ENCODE measurements around the gene SUPT3H. TPM values are rescaled to one million over a fixed set of nuclear protein-coding genes. Genes with fewer than 3 reads are reported as not detected.

Gene SUPT3H
- polyA plus RNA-seq, 1 donor (not counting 4 experiments of a cell fraction or from before 2014, with no cell fraction given), result 7.6 TPM

GRCh38 chr6:45424451-45424861 is 46.7 kb upstream of the SUPT3H start:
- peak overlapping the region; percentile 80 for H3K4me2 ChIP-seq (ENCODE audit: control insufficient read depth, extremely low read depth, insufficient read depth, low read depth, low read length)
- H3K4me3 ChIP-seq (ENCODE audit: control insufficient read depth in 2 of 3, extremely low read depth in 1 of 3, insufficient read depth in 2 of 3, low read depth in 1 of 3, low read length in 3 of 3), result no peak overlapping the region
- no peak overlapping the region for H3K27ac ChIP-seq (ENCODE audit: control insufficient read depth, insufficient read depth, low read length)
- no peaks in the 10 kb centered on the region for H3K9me3 ChIP-seq (ENCODE audit: control insufficient read depth, low read depth, low read length)
- H3K9ac ChIP-seq (ENCODE audit: control insufficient read depth, extremely low read depth, insufficient read depth, low read length), result no peak overlapping the region
- DNase-seq (ENCODE audit: low read depth, low spot score), result no peak
- H3K36me3 ChIP-seq (ENCODE audit: control insufficient read depth in 2 of 2, extremely low read depth in 1 of 2, insufficient read depth in 2 of 2, low read length in 2 of 2), result no peaks in the 10 kb centered on the region
- H2AFZ ChIP-seq (ENCODE audit: control insufficient read depth, low read length), result no peak overlapping the region
- TF ChIP-seq EZH2 (IDR thresholded peaks at IDR 0.05; ENCODE audit: low read length), result no peak
- TF ChIP-seq, protein P1, sequence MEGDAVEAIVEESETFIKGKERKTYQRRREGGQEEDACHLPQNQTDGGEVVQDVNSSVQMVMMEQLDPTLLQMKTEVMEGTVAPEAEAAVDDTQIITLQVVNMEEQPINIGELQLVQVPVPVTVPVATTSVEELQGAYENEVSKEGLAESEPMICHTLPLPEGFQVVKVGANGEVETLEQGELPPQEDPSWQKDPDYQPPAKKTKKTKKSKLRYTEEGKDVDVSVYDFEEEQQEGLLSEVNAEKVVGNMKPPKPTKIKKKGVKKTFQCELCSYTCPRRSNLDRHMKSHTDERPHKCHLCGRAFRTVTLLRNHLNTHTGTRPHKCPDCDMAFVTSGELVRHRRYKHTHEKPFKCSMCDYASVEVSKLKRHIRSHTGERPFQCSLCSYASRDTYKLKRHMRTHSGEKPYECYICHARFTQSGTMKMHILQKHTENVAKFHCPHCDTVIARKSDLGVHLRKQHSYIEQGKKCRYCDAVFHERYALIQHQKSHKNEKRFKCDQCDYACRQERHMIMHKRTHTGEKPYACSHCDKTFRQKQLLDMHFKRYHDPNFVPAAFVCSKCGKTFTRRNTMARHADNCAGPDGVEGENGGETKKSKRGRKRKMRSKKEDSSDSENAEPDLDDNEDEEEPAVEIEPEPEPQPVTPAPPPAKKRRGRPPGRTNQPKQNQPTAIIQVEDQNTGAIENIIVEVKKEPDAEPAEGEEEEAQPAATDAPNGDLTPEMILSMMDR (optimal IDR thresholded peaks at IDR 0.05 in 1 of 3, IDR thresholded peaks at IDR 0.05 in 1 of 3, conservative IDR thresholded peaks at IDR 0.05 in 1 of 3; ENCODE audit: extremely low read depth in 1 of 3, insufficient read depth in 2 of 3, low read length in 3 of 3), result no peak
- H3K79me2 ChIP-seq (ENCODE audit: control insufficient read depth, insufficient read depth, low read length), result no peaks in the 10 kb centered on the region
- FAIRE-seq, result peak; percentile 13
- peaks cover 9% of the 10 kb centered on the region for H3K27me3 ChIP-seq (ENCODE audit: control insufficient read depth, extremely low read depth, insufficient read depth, low read length)
- no peaks in the 10 kb centered on the region for H3K9me1 ChIP-seq (ENCODE audit: control insufficient read depth, extremely low read depth, insufficient read depth, low read length)
- no peaks in the 10 kb centered on the region for H4K20me1 ChIP-seq (ENCODE audit: control insufficient read depth, extremely low read depth, insufficient read depth, low read length)
- peaks cover 17% of the 10 kb centered on the region for H3K4me1 ChIP-seq (ENCODE audit: control insufficient read depth, extremely low read depth, insufficient read depth, low read length)
- dilution Hi-C loops (cut with MboI; ENCODE audit: extremely low pct_ligation_motif_present, low sequenced_read_pairs), result no loop called here

DNA sequence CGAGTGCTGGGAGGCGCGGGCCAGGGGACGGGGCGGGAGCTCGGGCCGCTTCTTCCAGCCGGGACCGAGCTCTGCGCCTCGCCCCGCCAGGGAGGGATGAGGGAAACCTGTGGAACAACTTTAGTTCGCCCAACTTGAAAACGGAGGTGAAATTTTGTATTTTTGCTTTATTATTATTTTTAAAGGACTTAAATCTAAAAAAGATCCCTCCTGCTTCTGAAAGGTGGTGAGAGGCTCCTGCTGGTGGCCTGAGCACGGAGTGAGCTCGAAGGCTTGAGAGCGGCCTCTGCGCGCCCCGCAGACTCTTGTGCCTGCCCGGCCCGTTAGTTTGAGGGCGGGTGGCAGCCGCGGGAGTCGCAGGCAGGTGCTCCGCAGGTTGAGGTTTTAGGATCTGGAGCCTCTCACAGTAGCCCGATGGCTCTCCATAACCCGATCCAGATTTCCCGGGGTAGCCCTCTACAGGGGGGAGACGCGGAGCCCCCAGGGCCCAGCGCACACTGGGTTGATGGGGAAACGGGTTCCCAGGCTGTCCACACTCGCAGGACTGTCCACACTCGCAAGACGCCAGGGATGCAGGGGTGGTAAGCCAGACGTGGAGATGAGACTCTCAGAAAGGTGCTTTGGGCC is 46.2 kb upstream of the SUPT3H start:
- peak overlapping the region; percentile 80 for H3K4me2 ChIP-seq (ENCODE audit: control insufficient read depth, extremely low read depth, insufficient read depth, low read depth, low read length)
- H3K27ac ChIP-seq (ENCODE audit: control insufficient read depth, insufficient read depth, low read length), result peak overlapping the region; percentile 43
- no peaks in the 10 kb centered on the region for H3K9me3 ChIP-seq (ENCODE audit: control insufficient read depth, low read depth, low read length)
- no peaks in the 10 kb centered on the region for H4K20me1 ChIP-seq (ENCODE audit: control insufficient read depth, extremely low read depth, insufficient read depth, low read length)
- H3K36me3 ChIP-seq (ENCODE audit: control insufficient read depth in 2 of 2, extremely low read depth in 1 of 2, insufficient read depth in 2 of 2, low read length in 2 of 2), result no peaks in the 10 kb centered on the region
- no peak for TF ChIP-seq EZH2 (IDR thresholded peaks at IDR 0.05; ENCODE audit: low read length)
- TF ChIP-seq, protein P1 (optimal IDR thresholded peaks at IDR 0.05 in 1 of 3, IDR thresholded peaks at IDR 0.05 in 1 of 3, conservative IDR thresholded peaks at IDR 0.05 in 1 of 3; ENCODE audit: extremely low read depth in 1 of 3, insufficient read depth in 2 of 3, low read length in 3 of 3), result no peak
- peak overlapping the region; percentile 73 to 90 (median 85) for H3K4me3 ChIP-seq (ENCODE audit: control insufficient read depth in 2 of 3, extremely low read depth in 1 of 3, insufficient read depth in 2 of 3, low read depth in 1 of 3, low read length in 3 of 3)
- H3K9me1 ChIP-seq (ENCODE audit: control insufficient read depth, extremely low read depth, insufficient read depth, low read length), result no peaks in the 10 kb centered on the region
- H3K27me3 ChIP-seq (ENCODE audit: control insufficient read depth, extremely low read depth, insufficient read depth, low read length), result peaks cover 9% of the 10 kb centered on the region
- peaks cover 21% of the 10 kb centered on the region for H3K4me1 ChIP-seq (ENCODE audit: control insufficient read depth, extremely low read depth, insufficient read depth, low read length)
- dilution Hi-C loops (cut with MboI; ENCODE audit: extremely low pct_ligation_motif_present, low sequenced_read_pairs), result no loop called here
- FAIRE-seq (no peak), DNase-seq (ENCODE audit: low read depth, low spot score) (no peak)
- peak overlapping the region; percentile 96 for H2AFZ ChIP-seq (ENCODE audit: control insufficient read depth, low read length)
- H3K79me2 ChIP-seq (ENCODE audit: control insufficient read depth, insufficient read depth, low read length), result no peaks in the 10 kb centered on the region
- peak overlapping the region; percentile 81 for H3K9ac ChIP-seq (ENCODE audit: control insufficient read depth, extremely low read depth, insufficient read depth, low read length)
